ENCODE results near the gene IFITM10.
A peak's percentile ranks its signal among the peaks of the same experiment; 100 is the strongest.

The IFITM10 gene

DNA sequence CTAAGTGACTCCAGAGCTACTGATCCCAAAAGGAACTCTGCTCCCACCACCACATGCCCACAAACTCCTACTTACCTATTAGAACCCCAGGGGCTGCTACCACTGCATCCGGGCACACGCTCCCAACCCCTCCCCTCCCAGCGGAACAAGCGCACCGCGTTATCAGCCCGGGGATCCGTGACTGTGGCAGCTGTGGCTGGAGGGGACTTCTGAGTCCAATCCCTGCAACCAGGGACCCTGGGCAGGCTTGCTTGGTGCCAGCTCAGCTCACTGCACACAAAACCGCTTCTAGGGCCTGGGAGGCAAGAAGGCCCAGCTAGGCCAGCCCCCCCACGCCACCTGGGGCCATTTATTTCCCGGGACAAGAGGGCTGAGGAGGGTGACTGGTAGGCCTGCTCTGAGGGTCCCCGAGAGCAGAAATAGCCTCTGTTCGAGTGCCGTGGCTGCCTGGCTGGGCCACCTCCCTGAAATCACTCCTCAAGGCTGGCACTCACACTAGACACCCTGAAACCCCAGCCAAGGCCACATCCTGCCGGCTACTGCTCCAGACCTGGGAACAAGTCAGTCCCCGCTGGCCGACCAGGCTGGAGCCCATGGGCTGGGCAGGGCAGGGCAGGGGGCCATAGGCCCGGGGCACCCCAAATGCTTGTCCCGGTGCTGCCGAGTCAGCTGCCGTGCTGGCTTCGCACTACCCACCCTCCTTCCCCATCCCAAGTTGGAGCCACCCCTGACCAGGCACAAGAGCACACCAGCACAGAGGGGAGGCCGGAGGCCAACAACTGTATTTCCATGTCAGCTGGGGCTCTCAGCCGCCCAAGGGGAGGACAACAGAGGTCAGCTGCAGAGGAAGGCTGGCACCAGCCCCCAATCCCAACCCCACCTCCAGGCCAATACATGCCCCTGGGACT lies 1.9 kb upstream of the IFITM10 start:
- H3K27ac Mint-ChIP-seq: no peak overlapping the region
- no peaks in the 10 kb centered on the region for H3K9me3 Mint-ChIP-seq
- no peak overlapping the region for H3K4me3 Mint-ChIP-seq
- peaks cover 41% of the 10 kb centered on the region for H3K36me3 Mint-ChIP-seq
- H3K27me3 Mint-ChIP-seq: peaks cover 21% of the 10 kb centered on the region
- ATAC-seq: no peak
- H3K4me1 Mint-ChIP-seq: peaks cover 33% of the 10 kb centered on the region

DNA sequence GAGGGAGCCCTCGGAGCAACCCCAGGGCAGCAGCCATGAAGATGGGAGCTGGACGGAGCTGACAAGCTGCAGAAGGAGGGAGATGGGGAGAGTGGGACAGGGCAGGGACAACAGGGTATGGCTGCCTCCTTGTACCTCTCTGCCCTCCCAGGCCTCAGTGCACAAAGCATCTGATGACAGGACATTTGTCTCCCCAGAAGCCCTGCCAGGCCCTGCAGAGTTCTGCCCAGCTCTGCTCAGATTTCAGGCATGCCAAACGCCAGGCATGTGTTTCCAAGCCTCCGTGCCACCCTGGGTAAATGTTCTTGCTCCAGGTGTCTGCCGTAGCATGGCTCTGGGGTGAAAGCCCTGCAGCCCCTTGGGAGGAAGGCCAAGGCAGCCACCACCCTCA lies 1.1 kb upstream of the IFITM10 start:
- Mint-ChIP-seq H3K36me3 (peaks cover 34% of the 10 kb centered on the region), H3K9me3 (no peaks in the 10 kb centered on the region), H3K4me1 (peaks cover 33% of the 10 kb centered on the region), H3K27me3 (peaks cover 21% of the 10 kb centered on the region), H3K4me3 (no peak overlapping the region), H3K27ac (no peak overlapping the region)
- no peak for ATAC-seq

- Mint-ChIP-seq H3K27ac (no peak overlapping the region), H3K4me1 (peaks cover 30% of the 10 kb centered on the region), H3K36me3 (peaks cover 30% of the 10 kb centered on the region), H3K27me3 (peaks cover 21% of the 10 kb centered on the region), H3K9me3 (peaks cover 3% of the 10 kb centered on the region), H3K4me3 (no peak overlapping the region)
- no peak for ATAC-seq
Measured at GRCh38 chr11:1750840-1751530, 590 bp upstream of the IFITM10 start.

- ATAC-seq: no peak
- peaks cover 17% of the 10 kb centered on the region for H3K36me3 Mint-ChIP-seq
- H3K27me3 Mint-ChIP-seq: peaks cover 21% of the 10 kb centered on the region
- peaks cover 27% of the 10 kb centered on the region for H3K4me1 Mint-ChIP-seq
- H3K4me3 Mint-ChIP-seq: peak overlapping the region; percentile 53
- H3K9me3 Mint-ChIP-seq: peaks cover 7% of the 10 kb centered on the region
- H3K27ac Mint-ChIP-seq: peak overlapping the region; percentile 53
Measured at GRCh38 chr11:1749395-1750351, 722 bp downstream of the IFITM10 start.

DNA sequence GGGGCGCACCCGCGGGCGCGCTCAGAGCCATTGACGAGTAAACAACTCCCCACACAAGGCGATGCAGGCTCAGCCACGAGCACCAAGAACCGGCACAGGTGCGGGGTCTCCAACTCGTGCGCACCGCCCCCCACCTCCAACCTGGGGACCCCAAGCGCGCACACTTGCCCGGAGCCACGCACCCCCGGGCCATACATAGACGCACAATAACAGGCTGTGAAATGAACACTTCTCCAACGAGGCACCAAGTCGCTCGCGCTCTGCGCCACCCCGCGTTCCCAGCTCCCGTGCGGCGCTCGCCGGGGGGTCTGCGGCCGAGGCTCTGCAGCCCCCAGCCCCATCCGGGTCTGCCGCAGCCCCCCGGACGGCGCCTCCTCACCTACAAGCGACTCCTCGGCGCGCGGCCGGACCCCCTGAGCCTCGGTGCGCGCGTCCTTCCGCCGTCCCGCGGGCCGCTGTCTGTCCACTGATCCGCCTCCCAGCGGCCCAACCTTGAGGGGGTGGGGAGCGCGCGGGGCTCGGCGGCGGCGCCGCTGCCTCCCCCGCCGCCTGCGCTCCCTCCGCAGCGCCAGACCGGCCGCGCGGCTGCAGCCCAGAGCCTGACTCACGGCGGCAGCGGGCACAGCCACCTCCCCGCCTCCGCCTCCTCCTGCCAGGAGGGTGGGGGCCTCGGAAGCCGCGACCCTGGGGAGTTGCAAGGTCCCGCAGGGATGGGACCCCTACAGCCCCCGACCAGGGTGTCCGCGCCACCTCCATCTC lies 1.6 kb downstream of the IFITM10 start:
- Mint-ChIP-seq H3K27ac (no peak overlapping the region), H3K4me1 (peaks cover 27% of the 10 kb centered on the region), H3K9me3 (peaks cover 7% of the 10 kb centered on the region), H3K4me3 (no peak overlapping the region), H3K36me3 (peaks cover 11% of the 10 kb centered on the region), H3K27me3 (peaks cover 21% of the 10 kb centered on the region)
- ATAC-seq: no peak

- Mint-ChIP-seq H3K36me3 (peaks cover 4% of the 10 kb centered on the region), H3K4me3 (no peak overlapping the region), H3K9me3 (peaks cover 7% of the 10 kb centered on the region), H3K4me1 (peaks cover 27% of the 10 kb centered on the region), H3K27me3 (peaks cover 21% of the 10 kb centered on the region), H3K27ac (no peak overlapping the region)
- no peak for ATAC-seq
Measured at GRCh38 chr11:1747753-1748635, 2.4 kb downstream of the IFITM10 start.

DNA sequence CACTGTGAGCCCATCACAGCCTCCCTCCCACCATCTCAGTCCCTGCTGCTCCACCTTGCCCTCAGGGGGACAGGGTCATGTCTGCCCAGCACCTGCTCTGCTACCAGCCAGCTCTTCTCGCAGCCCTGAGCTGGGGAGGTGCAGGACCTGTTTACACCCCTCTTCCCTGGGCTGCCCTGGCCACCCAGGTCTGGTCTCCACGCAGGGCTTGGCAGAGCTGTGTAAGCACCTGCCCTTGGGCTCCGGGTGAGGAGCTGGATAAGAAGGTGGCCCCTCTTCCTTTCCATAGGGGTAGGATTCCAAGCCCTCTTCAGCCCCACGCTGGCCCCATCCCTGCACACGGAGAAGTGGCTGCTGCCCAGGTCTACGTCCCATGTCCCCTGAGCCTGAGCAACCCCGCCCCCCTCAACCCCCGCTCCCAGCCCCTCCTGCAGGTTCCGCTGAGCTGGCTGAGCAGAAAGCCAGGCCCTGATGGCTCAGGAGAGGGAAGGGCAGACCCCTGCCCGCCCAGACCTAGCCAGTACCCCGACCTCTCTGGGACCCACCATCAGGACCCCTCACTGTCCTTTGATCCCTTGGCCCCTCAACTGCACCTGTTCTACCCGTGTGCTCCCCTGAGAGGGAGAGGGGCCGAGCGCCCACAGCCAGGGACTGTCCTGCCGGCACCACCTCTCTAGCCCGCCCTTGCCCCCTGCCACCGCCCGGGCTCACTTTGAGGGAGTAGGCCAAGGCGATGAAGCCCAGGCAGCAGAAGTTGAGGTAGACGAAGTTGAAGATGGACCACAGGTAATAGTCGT lies 3.2 kb downstream of the IFITM10 start:
- Mint-ChIP-seq H3K4me1 (peaks cover 27% of the 10 kb centered on the region), H3K27me3 (peaks cover 21% of the 10 kb centered on the region), H3K27ac (no peak overlapping the region), H3K9me3 (peaks cover 7% of the 10 kb centered on the region), H3K36me3 (no peaks in the 10 kb centered on the region), H3K4me3 (no peak overlapping the region)
- ATAC-seq: no peak

GRCh38 chr11:1746511-1746931 lies 3.9 kb downstream of the IFITM10 start:
- no peak overlapping the region for H3K27ac Mint-ChIP-seq
- H3K36me3 Mint-ChIP-seq: no peaks in the 10 kb centered on the region
- ATAC-seq: no peak
- peaks cover 22% of the 10 kb centered on the region for H3K4me1 Mint-ChIP-seq
- H3K27me3 Mint-ChIP-seq: peaks cover 21% of the 10 kb centered on the region
- H3K9me3 Mint-ChIP-seq: peaks cover 7% of the 10 kb centered on the region
- H3K4me3 Mint-ChIP-seq: no peak overlapping the region

GRCh38 chr11:1745701-1746320 lies 4.6 kb downstream of the IFITM10 start:
- no peak overlapping the region for H3K4me3 Mint-ChIP-seq
- ATAC-seq: no peak
- peaks cover 7% of the 10 kb centered on the region for H3K9me3 Mint-ChIP-seq
- H3K27me3 Mint-ChIP-seq: peaks cover 18% of the 10 kb centered on the region
- H3K4me1 Mint-ChIP-seq: peaks cover 17% of the 10 kb centered on the region
- H3K27ac Mint-ChIP-seq: no peak overlapping the region
- no peaks in the 10 kb centered on the region for H3K36me3 Mint-ChIP-seq

- Mint-ChIP-seq H3K4me3 (no peak overlapping the region), H3K9me3 (peaks cover 7% of the 10 kb centered on the region), H3K27me3 (peaks cover 11% of the 10 kb centered on the region), H3K27ac (no peak overlapping the region), H3K4me1 (peaks cover 10% of the 10 kb centered on the region), H3K36me3 (no peaks in the 10 kb centered on the region)
- ATAC-seq: no peak
Measured at GRCh38 chr11:1744891-1745700, 5.3 kb downstream of the IFITM10 start.

GRCh38 chr11:1744137-1744886 lies 6.1 kb downstream of the IFITM10 start:
- Mint-ChIP-seq H3K36me3 (no peaks in the 10 kb centered on the region), H3K27ac (no peak overlapping the region), H3K4me3 (no peak overlapping the region), H3K9me3 (peaks cover 7% of the 10 kb centered on the region), H3K4me1 (peaks cover 6% of the 10 kb centered on the region), H3K27me3 (peaks cover 3% of the 10 kb centered on the region)
- no peak for ATAC-seq
